Fibroblast of villous mesenchyme (primary cell): ENCODE data around the gene RYR2. TPM values are rescaled to one million over a fixed set of nuclear protein-coding genes. Genes with fewer than 3 reads are reported as not detected.
A peak's percentile ranks its signal among the peaks of the same experiment; 100 is the strongest.

ENCODE experiments used
- DNase-seq: peaks from one replicate; pipeline ENCODE4 v3.0.0-alpha.2; 2010; ENCODE audit warnings: low read depth
- H3K4me3 ChIP-seq: 2 replicates; pipeline ENCODE4 v1.5.1; 2011; ENCODE audit warnings: low read depth, mild to moderate bottlenecking, low read length
- CTCF ChIP-seq: IDR thresholded peaks from 2 replicates; pipeline ENCODE4 v1.5.1; 2012; ENCODE audit warnings: low read depth, mild to moderate bottlenecking, low read length; ENCODE audit not compliant: insufficient read depth
- total RNA-seq: library from RNA; depleted of rRNA; stranded (reverse); fragments of >200 nt; gene quantifications from 2 replicates; pipeline ENCODE4 v1.2.3, GENCODE V29; 2012

The RYR2 gene
- total RNA-seq, 1 donor: not detected

GRCh38 chr1:237794071-237794470 is 752.1 kb downstream of the RYR2 start:
- H3K4me3 ChIP-seq: no peak overlapping the region
- no peak for DNase-seq
- TF ChIP-seq CTCF: no peak

GRCh38 chr1:237795558-237795957 is 753.6 kb downstream of the RYR2 start:
- no peak for TF ChIP-seq CTCF
- DNase-seq: no peak
- H3K4me3 ChIP-seq: no peak overlapping the region

GRCh38 chr1:237799762-237800474 is 757.9 kb downstream of the RYR2 start:
- peak; percentile 17 for TF ChIP-seq CTCF
- no peak overlapping the region for H3K4me3 ChIP-seq
- peak; percentile 21 for DNase-seq

GRCh38 chr1:237804516-237804915 is 762.5 kb downstream of the RYR2 start:
- no peak for DNase-seq
- no peak overlapping the region for H3K4me3 ChIP-seq
- TF ChIP-seq CTCF: no peak

- no peak for DNase-seq
- TF ChIP-seq CTCF: no peak
- H3K4me3 ChIP-seq: no peak overlapping the region
These were observed 767.1 kb downstream of the RYR2 start for GRCh38 chr1:237809099-237809498.

GRCh38 chr1:237811633-237812032 is 769.6 kb downstream of the RYR2 start:
- no peak for DNase-seq
- H3K4me3 ChIP-seq: no peak overlapping the region
- no peak for TF ChIP-seq CTCF

- no peak overlapping the region for H3K4me3 ChIP-seq
- DNase-seq: no peak
- TF ChIP-seq CTCF: no peak
These were observed 770.1 kb downstream of the RYR2 start for GRCh38 chr1:237812061-237812460.
